GM18861 (cell line): Measurements from ENCODE around the gene FAM118B.
"Not testable (repeated sequence)": the region's sequence is repeated elsewhere in the genome, so short reads cannot be mapped to it uniquely, and the experiment has no call there.

ENCODE experiments used
- ATAC-seq: cut with Tn5 transposase; IDR thresholded peaks from one replicate; pipeline ENCODE4 v1.9.1; 2021; ENCODE audit not compliant: unreplicated experiment

Gene FAM118B

DNA sequence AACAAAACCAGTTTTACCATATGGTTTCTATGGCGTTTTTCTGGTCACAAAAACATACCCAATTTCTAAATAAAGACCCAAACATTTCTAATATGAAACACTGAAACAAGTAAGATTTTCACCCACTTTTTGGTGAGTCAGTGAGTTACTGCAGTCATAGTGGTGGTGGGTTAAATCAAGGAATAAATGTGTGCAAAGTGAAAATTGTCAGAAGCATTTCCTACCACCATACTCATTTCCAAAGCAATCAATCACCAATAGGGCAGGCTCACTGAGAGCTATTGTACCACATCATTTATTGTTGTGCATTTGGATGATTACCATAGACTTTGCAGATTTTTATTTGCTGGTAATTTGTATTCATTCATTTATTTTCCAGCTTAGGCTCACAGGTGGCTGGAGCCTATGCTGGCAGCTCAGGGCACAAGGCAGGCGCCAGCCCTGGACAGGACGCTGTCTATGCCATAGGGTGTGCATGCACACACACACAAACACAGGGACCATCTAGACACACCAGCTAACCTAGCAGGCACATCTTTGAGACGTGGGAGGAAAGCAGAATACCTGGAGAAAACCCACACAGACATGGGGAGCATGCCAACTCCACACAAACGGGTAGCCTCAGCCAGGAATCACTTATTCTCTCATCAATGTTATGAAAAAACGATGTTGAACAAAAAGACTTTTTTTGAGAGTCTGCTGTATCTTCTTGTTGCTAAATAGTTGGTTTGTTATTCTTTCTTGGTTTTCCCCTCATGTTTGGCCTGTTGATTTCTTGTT, 5.1 kb downstream of the FAM118B start:
- no peak for ATAC-seq

DNA sequence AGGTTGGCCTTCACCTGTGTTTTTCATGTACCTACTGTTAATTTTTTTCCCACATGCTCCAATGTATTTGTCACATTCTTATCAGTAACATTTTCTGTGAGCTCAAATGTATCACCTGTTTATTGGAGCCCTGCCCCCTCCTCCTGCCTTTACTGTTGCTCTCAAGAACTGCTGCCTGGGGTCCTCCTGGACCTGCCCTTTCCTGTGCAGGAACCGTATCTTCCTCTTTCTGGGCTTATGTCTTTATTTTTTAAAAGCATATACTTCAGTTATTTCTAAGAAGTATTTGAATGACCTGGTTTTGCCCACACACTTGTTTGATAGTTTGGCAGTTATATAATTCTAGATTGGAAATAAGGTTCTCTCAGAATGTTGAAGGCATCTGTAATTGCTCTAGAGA, 5.9 kb downstream of the FAM118B start:
- ATAC-seq, result no peak

DNA sequence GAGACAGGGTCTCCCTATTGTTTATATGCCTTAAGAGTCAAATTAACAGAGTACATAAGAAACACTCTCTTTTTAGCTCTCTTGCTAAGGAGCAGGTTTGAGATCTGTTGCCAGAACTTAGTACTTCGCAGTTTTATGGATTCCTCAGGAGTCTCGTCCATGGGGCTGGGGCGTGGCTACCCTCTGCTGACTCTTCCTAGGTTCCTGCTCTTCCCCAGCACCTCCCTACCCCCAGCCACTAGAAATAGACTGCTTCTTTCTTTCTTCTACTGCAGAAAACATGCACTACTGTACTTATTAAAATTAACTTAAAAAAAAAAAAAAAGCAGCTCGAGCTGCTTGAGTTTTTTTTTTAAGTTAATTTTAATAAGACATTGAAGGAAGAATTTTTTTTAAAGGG, 8.0 kb downstream of the FAM118B start:
- ATAC-seq, result no peak

DNA sequence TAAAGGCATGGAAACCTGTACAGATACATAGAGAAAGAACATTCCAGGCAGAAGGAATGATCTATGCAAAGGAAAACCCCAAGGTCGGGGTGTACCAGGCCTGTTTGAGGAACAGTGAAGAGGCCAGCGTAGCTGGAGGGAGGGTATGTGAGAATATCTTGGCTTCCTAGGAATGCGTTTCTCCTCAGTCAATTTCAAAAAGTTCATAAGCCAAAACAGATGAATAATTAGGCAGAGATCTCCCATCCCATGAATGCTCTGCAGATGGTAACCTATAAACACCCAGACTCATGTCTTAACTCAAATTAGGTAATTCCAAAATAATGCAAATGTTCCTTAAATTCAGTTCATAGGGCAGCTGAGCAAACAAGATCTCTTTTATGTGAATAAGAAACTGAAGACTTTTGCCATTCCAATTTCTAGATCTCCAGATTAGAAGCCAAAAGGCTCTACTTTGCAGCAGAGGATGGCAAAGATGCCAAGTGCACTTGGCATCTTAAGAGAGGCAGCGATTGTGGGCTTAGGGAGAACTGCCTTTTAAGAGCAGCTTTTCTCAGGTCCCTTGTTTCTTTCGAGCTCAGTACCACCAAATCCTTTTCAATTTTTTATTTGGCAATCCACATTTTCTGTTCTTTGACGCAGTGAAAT, 13.2 kb downstream of the FAM118B start:
- ATAC-seq, result no peak

DNA sequence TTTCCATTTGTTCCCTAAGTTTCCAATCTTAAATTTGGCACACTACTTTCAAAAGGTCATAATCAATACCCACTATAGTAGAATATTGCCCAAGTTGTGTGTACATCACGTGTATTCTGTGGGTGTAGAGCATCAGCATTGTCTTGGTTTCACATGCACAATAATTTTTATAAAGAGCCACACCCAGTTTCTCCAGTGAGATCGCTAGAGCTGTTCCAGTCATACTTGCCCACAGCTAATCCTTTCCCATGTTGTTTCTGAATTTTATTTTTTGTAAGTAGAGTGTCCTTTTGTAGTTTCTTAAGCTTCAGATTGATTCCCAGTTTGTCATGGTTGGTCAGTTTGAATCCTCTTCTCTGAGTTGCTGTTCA, 13.7 kb downstream of the FAM118B start:
- no peak for ATAC-seq

DNA sequence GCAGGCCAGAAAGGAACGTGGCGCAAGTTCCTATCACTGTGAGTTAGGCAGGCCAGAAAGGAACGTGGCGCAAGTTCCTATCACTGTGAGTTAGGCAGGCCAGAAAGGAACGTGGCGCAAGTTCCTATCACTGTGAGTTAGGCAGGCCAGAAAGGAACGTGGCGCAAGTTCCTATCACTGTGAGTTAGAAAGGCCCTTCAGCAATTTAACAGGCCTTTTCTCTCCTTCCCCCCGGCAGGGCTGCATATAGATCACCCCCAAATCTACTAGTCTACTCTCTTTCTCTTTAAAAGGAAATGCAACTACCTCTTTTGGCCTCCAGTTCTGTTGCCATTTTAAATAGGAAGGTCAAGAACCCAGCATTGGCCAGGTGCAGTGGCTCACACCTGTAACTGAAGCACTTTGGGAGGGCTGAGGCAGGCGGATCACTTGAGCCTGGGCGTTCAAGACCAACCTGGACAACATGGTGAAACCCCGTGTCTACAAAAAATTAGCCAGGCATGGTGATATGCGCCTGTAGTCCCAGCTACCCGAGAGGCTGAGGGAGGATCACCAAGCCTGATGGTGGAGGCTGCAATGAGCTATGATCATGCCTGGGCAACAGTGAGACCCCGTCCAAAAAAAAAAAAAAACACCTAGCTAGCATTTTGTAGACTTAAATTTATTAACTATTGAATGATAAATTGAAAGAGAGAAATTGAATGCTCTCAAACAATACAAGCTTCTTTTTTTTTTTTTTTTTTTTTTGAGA, 14.9 kb downstream of the FAM118B start:
- no peak for ATAC-seq

DNA sequence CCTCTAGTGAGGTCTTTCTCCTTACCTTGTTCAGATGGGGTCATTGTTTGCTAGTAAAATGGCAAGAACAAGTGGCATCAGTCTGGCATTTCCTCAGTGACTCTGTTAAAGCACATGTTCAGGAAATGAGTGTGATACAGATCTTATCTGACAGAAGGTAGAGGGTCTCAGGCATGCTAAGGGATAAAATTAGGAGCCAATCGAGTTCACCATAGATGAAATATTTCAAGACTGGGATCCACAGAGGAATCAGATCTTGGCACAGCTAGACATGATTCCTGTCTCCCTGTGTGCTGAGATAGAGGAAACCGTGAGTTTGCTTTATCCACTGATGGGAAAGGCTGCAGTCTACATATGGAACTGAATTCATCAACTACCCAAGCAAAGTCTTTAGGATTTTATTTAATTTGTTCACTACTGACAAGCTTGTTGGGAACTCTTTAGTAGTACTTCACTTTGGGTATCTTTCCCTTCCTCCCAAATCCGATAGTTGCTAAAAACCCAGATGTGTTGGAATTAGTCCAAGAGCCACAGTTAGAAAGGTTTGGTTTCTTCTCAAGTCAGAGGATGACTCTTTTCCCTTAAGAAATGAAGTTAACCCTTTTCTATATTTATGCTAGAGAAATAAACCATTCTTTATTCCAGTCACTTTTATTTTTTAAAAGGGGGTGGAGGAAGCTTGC, 18.4 kb downstream of the FAM118B start:
- no peak for ATAC-seq

DNA sequence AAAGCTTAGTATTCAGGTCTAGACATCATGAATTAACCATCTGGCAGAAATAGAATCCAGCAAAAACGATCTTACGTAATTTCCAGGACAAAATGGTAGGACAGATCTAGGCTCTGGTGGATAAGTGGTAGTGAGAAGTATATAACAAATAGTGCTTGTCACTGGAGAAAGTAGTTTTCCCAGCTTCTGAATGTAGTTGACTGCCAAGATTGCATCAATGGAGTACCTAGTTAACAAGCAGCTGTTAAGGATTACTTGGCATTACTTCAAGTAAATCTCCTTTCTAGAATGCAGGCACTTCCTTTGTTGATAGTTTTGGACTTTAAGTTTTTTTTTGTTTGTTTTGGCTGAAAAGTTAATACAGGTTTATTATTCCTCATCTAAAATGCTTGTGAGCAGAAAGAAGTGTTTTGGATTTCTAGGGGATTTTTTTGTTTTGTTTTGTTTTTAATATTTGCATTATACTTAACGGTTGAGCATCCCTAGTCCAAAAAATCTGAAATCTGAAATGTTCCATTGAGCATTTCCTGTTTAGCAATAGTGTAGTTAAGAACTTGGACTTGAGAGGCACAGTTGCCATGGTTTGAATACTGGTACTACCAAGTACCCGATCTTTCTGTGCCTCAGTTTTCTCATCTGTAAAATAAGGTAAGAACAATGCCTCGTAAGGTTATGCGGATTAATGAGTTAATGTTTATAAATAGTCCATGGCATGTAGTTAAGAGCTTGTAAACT, 20.3 kb downstream of the FAM118B start:
- no peak for ATAC-seq

DNA sequence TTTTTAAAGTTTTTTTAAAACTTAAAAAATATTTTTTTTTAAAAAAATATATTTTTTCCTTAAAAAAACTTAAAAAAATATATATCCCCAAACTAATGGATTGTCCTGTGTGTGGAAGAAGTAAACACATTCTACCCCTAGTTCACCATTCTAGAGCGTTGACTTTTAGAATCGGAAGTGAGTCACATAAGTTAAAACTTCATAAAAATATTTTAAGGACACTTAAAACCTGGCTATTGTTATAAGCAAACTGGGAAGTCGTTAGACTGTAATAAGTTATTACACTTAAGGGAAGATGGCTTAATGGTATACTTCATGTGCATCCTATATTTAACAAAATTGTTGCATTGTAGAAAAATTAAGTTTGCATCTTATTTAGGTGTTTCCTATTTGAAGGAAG, 21.1 kb downstream of the FAM118B start:
- ATAC-seq, result no peak

DNA sequence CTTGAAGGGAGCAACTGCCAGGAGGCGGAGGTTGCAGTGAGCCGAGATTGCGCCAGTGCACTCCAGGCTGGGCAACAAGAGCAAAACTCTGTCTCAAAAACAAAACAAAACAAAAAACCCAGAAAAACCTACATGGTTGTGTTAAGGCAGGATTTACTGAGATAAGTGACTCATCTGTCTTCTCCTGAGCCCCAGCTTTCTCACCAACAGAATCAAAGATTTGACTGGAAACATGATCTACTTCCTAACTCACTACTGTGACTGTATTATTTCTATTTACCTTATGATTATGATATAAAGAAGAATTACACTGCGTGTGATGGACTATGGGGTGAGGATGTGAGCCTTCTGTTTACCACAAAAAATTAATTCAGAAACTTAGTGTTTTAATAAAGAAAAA, 21.8 kb downstream of the FAM118B start:
- no peak for ATAC-seq

DNA sequence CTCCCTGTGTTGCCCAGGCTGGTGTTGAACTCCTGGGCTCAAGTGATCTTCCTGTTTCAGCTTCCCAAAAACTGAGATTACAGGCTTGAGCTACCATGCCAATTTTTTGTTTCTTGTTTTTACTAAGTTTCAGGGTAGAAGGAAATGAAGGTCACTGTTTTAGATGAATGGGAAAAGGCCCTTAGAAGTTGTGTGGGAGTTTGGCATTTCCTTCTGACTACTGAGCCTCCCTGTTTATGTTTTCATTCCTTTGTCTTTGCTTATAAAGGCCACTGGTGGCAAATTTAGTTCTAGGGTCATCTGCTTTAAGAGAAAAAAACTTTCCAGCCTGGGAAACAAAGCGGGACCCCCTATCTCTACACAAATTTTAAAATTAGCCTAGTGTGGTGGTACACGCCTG, 35.1 kb downstream of the FAM118B start:
- no peak for ATAC-seq

DNA sequence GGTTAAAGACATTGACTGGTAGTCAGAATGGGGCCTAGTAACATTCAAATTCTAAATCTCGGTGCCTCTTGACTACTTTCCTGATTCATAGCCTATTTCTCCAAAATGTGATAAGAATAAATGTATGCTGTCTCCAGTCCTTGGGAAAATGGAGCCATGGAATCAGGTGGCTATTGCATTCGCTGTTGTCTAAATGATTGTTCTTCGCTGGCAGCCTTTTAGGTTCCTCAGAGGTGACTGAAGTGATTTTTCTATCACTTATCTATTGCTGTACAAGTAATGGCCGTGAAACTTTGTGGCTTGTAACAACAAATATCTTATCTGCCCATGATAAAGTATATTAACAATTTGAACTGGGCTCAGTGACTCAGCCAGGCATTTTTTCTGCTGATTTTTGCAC, 41.7 kb downstream of the FAM118B start:
- no peak for ATAC-seq

DNA sequence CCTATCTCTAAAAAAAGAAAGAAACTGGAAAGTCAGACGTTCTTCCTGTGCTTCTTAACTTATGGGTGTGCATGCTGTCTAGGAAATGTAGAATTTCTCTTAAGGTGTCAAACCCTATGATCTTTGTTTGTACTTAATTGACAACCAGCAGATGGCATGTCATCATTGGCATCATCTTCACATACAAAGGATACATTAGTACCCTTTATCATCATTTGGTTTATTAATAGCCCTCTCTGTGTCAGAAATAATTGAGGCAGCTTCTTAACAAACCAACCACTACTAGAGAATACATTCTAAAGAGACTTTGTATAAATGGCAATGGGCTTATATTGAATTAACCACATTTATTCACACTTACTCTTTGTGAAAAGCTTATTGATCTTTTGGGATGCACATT, 43.2 kb downstream of the FAM118B start:
- ATAC-seq, result no peak

DNA sequence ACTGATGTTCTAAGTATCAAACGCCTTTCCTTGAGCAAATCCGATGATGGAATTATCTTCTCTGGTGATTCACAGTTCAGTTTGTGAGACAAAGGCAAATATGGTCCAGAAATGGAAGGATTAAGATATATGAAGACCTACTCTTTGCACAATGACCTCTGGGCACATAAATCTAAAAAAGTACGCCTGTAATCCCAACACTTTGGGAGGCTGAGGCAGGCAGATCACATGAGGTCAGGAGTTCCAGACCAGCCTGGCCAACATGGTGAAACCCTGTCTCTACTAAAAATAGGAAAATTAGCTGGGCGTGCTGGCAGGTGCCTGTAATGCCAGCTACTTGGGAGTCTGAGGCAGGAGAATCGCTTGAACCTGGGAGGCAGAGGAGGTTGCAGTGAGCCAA, 43.9 kb downstream of the FAM118B start:
- not testable (repeated sequence) for ATAC-seq

DNA sequence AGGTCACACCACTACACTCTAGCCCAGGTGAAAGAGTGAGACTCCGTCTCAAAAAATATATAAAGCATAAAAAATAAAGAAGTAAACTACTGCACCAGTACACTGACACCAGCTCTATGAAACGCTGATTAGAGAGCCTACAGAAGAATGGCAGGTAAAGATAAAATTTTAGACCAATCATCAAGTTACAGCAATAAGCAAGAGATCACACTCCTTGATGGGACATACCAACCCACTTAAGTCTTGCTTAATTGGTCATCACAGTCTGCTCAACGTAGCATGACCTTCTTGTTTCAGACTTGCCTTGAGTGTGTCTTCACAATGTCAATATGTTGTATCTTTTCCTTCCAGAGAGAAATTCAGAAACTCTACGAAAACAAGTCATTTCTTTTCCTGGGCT, 44.6 kb downstream of the FAM118B start:
- ATAC-seq, result no peak

DNA sequence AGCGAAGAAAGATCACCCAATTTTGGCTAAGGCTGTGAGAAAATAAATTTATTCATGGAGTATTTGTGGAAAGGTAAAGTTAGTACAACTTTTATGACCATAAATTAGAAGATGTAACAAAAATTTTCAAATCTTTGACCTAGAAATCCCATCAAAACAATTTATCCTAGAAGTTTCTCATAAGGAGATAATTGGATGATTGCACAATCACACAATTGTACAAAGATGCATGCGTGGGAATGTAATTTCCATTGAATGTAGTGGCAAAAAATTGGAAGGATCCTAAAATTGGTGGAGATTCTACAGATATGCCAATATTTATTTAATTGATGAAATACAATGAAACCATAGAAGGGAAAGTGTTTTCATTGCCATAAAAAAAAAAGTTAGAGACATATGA, 45.6 kb downstream of the FAM118B start:
- ATAC-seq, result no peak

DNA sequence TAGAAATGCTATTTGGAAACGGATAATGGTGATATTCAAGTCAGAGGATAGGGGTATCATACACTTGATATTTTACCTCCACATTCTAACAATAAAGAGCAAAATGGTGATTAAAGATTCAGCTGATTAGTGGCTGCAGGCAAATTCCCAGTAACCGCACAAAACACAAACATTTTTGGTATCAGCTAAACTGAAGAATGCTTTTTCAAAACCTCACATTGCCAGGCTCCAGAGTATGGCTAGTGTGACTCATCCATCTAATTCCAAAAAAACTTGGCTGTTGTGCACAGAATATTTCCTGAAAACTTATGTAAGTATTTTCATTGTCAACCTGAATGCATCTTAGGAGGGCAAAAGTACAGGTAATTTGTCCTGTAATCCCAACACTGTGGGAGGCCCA, 46.2 kb downstream of the FAM118B start:
- no peak for ATAC-seq

DNA sequence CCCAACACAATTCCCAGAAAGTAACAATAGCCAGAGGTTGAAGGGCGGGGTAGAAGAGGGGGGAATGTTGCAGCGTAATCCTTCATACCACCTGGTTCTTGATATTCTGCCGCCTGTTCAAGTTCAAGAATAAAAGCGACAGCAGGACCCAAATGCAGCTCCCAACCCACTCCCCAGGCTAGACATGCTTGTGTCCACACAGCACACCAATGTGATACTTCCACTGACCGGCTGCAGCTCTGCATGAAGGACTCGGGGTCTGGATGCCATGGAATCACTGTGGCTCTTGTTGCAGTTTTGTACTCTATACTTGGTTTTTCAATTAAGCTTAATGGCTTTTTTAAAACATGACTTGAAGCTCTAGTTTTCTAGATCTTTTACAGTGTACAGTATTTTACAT, 50.6 kb downstream of the FAM118B start:
- no peak for ATAC-seq

DNA sequence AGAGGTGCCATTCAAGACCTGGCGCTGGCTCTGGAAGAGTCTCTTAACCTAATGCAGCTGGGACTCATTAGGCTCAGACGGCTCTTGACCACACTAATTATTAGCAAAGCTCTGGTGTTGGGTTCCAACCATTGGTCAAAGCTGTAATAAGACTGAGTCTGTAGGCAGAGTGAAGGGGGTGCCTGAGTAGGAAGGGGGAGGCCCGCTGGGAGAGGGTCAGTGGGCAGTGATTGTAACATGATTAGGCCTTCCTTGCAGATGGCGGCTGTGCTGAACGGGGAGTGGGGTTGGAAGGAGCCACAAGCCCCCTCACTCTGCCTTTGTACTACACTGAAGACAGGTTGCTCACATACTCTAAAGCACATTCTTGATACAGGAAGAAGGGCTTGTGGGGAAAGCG, 51.9 kb downstream of the FAM118B start:
- no peak for ATAC-seq

DNA sequence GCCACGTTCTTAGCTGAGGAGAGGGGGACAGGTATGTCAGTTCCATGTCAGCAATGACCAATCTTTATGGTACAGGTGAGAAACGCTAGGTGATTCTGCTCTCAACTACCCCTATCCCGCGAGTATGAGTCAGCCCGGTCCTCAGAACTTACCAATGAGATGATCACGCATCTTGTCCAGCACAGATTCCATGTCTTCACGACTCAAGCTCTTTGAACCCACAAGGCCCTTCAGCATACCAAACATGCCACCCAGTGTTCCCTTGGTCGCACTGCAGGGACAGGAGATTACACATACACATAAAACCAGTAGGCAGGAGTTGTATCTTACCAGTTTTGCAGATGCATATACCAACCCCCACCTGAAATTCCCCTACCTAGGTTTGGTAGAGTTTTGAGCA, 54.2 kb downstream of the FAM118B start:
- no peak for ATAC-seq

DNA sequence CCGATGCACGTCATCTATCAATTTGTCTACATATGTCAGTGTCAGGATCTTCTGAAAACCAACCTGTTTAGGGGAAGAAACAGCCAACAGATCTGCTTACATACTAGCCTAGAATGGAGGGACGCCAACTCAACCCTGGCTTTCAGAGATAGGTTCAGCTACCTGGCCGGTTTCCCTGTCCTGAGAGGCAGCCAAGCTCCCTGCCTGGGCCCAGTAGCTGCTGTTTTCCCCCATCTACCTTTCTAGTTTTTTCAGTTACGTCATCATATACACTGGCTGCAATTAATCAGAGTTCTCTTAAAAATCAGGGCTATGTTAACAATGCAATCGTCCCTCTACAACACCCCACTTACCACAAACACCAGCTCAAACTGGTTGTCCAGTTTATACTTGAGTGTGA, 56.1 kb downstream of the FAM118B start:
- no peak for ATAC-seq
